HL-60/S4 treated with phorbol 12-myristate 13-acetate at 8.2 ng/mL for 4 days and 3 days (cell line): ENCODE measurements around the gene NUDT19.

ENCODE experiments used
- in situ Hi-C: fragments of 300-500 bp; cut with MboI; formaldehyde crosslinking; loops from 2 replicates; pipeline ENCODE4 v1.15.0; 2022; ENCODE audit warnings: low sequenced_read_pairs

NUDT19 gene

DNA sequence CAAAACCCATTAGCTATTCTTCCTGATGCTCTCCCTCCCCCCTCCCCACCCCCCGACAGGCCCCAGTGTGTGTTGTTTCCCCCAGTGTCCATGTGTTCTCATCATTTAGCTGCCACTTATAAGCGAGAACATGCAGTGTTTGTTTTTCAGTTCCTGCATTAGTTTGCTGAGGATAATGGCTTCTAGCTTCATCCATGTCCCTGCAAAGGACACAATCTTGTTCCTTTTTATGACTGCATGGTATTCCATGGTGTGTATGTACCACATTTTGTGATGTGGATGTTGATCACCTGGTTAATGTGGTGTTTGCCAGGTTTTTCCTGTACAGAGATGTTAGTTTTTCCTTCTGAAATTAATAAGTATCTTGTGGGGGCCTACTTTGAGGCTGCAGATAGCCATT lies 59.4 kb downstream of the NUDT19 start:
- in situ Hi-C loops: no loop called here

DNA sequence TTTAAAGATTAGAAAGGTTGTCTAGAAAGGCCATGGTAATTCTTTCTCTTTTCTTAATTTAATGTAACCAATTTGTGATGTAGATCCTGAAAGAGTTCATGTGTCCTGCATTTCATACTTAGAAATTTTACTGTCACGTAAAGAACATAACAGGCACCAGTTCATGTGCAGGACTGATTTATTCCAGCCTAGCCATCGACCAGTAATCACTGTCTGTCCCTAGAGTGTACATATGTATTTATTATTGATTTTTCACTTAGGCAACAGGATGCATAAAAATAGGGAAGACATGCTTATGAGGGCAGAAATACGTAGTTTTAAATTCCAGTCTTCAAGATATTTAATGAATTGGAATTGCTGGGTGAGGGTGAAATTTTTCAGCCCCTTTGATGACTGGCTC lies 65.6 kb downstream of the NUDT19 start:
- in situ Hi-C loops: no loop called here
